GM21390 (cell line): ENCODE measurements around the gene ZNF207.
"Not testable (repeated sequence)": the region's sequence is repeated elsewhere in the genome, so short reads cannot be mapped to it uniquely, and the experiment has no call there.

Experiments
- ATAC-seq: cut with Tn5 transposase; IDR thresholded peaks from one replicate; pipeline ENCODE4 v1.9.1; 2021; ENCODE audit not compliant: unreplicated experiment

Gene ZNF207

DNA sequence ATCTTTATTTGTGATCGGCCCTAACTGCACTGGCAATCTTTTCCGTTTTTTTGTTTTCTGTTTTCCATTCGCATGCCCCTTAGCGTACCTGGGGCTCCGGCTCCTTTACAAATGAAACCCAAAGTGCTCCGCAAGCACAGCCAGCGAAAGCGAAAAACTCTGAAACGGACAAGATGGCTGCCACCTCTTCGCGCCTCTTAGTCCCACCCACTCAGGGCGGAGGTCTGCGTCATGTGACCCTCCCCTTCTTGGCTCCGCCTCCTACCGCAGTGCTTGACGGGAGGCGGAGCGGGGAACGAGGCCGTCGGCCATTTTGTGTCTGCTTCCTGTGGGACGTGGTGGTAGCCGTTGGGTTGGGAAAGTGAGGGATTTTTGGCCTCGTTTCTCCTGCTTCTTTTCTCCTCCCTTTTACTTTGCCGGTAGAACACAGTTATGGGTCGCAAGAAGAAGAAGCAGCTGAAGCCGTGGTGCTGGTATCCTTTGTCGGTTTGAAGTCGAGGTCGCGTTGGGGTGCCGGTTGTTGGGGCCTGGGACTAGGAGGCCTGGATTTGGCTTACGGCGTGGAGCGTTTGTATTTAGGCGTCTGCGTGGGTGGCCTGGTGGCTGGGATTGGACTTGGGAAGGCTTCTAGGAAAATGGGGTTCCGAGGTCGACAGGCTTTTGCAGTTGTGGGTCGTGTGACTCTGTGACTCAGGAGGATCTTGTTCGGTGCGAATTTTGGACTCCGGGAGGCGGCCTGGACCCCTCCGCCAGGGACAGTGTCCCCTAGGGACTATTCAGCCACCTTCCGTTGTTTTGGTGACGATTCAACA, at the start of gene ZNF207:
TSS of gene ZNF207 (plus strand) at position 304 of the 812 bp plus-strand sequence. CDS start at position 433, 129 bp downstream.
- peak; percentile 84 for ATAC-seq

- no peak for ATAC-seq
Observed at GRCh38 chr17:32302037-32302436, 47.9 kb upstream of the ZNF207 start.

GRCh38 chr17:32302860-32303649, 46.9 kb upstream of the ZNF207 start:
- ATAC-seq = no peak

GRCh38 chr17:32303781-32304288, 46.1 kb upstream of the ZNF207 start:
- ATAC-seq = no peak

- ATAC-seq = no peak
Observed at GRCh38 chr17:32305049-32305448, 44.9 kb upstream of the ZNF207 start.

DNA sequence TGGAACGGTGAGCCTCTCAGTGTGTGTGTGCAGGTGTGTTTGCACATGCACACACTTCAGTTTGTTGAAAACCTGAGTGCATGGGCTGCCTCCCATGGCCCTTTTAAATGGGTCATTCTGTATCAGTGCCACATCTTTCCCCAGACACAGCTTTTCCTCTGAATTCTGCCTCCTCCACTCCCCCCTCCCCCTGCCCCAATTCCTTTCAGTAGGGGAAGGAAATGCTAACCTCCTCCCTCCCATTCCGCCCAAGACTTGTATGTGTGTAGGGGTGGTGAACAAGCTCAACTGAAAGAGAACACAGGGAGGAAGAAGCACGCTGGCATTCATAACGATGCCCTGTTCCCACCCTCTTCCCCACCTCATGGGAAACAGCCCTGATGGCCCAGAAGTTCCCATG, 42.3 kb upstream of the ZNF207 start:
- no peak for ATAC-seq

DNA sequence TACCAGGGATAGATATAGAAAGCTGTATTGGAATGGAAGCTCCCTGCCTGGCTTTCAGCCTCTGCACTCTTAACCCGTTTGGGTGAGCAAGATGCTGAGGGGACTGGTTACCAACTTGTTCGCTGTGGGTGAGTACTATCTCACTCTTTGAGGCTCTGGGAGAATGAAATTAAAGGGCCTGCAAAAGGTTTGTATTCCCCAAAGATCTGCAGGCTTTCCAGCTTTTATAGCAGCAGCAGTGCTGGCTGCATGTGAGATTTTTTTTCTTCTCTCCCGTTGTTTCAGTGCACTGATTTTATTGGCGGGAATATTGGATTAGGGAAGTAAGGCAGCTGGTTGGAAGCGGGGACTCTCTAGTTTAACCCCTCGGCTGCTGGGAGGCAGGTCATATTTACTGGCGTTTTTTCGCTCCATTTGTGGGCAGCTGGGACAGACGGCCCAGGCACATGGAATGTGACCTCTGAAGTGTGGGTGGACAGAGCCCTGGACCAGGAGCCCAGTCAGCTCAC, 38.9 kb upstream of the ZNF207 start:
- no peak for ATAC-seq

- ATAC-seq = no peak
Observed at GRCh38 chr17:32314636-32315035, 35.3 kb upstream of the ZNF207 start.

DNA sequence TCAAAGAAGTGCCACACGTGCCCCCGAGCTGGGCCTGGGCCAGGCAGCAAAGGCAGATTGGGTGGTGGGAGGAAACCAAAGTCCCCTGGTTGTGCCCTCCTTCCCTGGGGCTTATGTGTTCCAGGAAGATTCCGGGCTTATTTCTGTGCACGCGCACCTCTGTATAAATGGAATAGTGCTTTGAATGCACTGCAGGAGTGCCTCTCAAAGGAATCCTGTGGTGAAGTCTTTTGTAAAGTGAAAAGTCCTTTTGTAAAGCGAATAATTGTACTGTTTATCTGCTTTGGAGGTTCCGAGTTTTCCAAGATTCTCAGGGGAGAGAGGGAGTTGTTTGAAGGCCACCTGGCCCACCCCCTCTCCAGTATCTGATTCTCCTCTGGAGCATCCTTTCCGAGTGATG, 34.8 kb upstream of the ZNF207 start:
- no peak for ATAC-seq

GRCh38 chr17:32316653-32317052, 33.3 kb upstream of the ZNF207 start:
- ATAC-seq = not testable (repeated sequence)

DNA sequence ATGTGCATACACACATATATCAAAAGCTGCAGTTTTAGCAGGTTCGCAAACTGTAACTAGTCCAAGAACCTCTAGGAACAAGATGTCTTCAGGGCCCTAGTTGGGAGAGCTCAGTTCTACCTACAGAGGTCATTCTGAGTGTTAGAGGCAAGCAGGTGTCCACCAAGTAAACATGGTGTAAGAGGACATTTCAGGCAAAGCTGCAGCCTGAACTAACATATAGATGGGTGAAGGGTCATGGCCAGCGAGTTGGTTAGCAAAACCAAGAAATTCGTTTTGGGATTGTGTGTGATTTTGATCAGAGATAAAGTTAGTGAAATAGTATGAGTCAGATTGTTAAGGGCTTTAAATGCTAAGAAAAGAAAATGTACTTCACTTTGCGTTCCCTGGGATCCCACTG, 32.6 kb upstream of the ZNF207 start:
- ATAC-seq = no peak

GRCh38 chr17:32318071-32318470, 31.9 kb upstream of the ZNF207 start:
- ATAC-seq = no peak

GRCh38 chr17:32319548-32319905, 30.4 kb upstream of the ZNF207 start:
- peak; percentile 69 for ATAC-seq

DNA sequence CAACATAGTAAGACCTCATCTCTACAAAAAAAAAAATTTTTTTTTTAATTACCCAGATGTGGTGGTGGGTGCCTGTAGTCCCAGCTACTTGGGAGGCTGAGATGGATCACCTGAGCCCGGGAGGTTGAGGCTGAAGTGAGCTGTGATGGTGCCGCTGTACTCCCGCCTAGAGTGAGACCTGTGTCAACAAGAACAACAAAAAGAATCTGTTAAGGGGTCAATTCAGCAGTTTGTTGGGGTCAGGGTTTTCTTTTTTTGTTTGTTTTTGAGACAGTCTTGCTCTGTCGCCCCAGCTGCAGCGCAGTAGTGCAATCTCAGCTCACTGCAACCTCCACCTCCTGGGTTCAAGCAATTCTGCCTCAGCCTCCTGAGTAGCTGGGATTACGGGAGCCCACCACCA, 29.9 kb upstream of the ZNF207 start:
- ATAC-seq = not testable (repeated sequence)

DNA sequence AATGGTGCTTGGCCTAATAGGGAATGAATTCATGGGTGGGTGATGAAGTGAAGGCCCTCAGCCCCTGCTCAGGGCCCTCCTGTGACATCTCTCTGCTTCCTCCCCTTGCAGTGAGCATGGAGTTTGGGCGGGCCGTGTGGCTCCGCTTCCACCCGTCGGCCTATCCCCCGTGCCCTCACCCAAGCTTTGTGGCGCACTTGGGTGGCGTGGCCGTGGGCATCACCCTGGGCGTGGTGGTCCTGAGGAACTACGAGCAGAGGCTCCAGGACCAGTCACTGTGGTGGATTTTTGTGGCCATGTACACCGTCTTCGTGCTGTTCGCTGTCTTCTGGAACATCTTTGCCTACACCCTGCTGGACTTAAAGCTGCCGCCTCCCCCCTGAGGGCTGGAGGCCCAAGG, 29.1 kb upstream of the ZNF207 start:
- no peak for ATAC-seq

DNA sequence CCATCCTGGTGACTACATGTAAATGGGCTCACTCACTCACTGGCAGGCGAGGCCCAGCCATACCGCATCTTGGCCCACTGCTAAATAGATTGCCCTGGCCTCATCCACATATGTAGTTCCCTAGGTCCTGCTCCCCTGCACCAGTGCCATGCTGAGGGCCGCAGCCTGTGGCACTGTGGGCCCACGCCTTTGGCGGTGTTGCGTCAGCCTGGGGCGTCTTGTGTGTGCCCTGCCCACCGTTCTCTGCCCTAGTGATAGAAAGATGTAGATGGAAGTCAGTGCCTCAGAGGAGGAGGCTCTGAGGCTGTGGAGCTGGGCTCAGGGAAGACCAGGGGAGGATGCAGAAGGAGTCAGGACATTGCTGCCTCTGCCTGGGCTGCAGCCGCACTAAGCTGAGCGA, 26.9 kb upstream of the ZNF207 start:
- ATAC-seq = no peak

- no peak for ATAC-seq
Observed at GRCh38 chr17:32323811-32324491, 26.0 kb upstream of the ZNF207 start.

- no peak for ATAC-seq
Observed at GRCh38 chr17:32327911-32328310, 22.0 kb upstream of the ZNF207 start.

GRCh38 chr17:32330147-32330546, 19.8 kb upstream of the ZNF207 start:
- ATAC-seq = no peak

DNA sequence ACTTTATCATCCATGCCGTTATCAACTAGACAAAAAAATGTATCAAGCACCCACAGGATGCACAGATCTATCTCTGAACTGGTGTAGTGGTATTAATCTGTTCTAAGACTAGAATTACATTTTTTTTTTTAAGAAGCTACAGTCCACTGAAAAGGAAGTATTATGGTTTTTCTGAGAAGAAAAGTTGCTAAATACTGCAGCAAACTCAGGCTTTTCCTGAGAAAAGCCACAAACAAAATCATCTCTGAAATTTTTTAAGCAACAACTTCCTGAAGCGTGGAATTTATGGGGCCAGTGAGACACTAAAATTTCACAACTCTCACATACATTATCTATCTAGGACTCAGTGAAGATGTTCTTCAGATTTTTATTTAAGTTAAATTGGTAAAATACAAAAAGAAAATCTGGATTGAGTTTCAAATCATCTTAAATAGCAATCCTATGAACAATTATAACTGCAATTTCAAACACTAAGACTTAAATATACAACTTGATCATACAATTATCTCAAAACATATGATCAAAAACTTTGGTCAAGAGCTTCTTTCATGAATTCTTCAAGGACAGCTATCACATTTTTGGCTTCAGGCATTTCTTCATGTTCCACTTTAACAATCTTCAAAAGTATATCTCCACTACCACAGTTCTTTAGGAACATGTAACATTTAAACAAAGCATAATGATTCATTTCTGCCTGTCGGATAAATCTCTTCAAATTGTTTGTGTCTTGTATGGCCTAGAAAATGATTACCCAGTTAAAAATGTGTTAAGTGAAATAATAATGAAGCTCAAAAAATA, 18.5 kb upstream of the ZNF207 start:
- no peak for ATAC-seq
